Glomerular visceral epithelial cell (primary cell): ENCODE measurements around the gene DISP2.

Source experiments
- DNase-seq: peaks from one replicate; pipeline ENCODE4 v3.0.0-alpha.2; 2016; ENCODE audit errors: extremely low spot score

DISP2 gene

GRCh38 chr15:40344217-40344616, 13.8 kb upstream of the DISP2 start:
- DNase-seq = peak; percentile 40

DNA sequence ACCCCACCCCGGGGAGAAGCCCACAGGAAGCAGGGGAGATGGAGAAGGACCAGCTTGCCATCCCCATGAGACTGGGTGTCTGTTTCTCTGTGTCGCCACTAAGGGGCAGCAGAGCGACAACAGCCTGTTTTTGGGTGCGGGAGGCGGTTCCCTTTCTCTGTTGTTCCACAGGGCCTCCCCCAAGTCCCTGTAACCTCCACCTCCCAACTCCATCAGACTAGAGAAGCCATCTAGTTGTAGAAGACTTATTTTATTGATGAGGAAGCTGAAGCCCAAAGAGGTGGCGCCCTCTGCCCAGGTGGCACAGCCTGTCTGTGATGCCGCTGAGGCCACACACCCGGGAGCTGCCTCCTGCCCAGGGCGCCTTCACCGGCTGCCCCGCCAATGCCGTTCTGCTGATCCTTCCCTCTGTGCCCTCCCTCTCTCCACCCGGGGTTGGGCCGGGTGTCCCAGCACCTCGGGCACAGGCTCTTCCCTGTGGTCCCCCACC, 13.3 kb upstream of the DISP2 start:
- peak; percentile 57 for DNase-seq

DNA sequence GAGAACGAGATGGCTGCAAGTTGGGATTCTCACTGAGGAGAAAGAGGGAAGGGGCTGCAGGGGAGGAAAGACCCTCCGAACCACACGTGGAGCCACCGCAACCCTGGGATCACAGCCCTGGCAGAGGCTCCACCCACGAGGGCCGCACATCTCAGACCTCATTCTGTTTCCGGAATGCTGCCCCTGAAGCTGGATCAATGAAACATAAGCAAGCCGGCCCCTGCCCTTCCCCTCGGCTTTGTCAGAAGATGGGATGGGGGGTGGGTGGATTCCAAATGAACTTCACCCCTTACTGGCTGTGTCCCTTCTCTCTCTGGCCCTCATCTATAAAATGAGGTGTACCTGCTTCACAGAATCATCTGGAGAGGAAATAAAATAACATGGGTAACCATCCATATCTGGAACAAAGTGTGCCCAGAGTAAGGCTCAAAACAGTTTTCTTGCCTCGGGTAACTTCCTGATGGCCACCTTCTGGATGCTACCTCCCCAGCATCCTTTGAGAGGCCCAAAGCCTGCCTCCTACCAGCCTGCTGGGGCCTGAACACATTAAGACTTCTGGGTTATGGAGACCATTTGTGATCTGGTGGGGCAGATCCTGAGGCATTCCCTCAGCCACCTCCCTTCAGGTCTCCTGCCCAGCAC, 12.7 kb upstream of the DISP2 start:
- DNase-seq = no peak

DNA sequence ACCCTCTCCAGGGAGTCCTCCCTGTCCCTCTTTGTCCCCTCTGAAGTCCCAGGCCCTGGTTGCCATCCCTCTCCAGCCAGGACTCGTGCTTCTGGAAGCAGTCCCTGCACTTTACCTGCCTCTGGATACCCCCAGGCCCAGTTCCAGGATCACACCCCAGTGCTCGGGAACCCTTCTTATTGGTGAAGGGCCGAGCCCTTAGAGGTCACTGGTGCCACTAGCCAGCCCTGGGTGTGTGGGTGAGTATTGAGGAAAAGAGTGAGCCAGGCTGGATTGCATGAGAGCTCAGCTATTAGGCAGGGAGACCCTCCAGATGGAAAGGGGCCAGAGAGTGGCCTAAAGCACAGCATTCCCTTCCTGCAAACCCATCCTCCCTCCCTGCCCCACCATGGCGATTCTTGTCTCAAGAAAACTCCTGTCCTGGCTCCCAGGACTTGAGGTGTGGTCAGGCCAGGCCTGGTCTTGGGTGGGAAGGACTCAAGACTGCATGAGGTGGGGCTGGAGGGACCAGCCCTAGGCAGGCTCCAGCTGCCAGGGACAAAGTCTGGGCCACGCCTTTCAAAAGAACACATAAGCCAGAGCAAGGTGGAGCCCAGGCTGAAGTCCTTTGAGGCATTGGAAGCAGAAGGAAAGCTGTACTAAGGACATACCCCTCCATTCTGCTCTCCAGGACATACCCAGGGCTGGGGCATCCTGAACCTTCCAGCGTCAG, 12.0 kb upstream of the DISP2 start:
- no peak for DNase-seq

GRCh38 chr15:40346579-40347558, 11.2 kb upstream of the DISP2 start:
- DNase-seq = no peak

- DNase-seq = no peak
Measured at GRCh38 chr15:40347559-40348473, 10.2 kb upstream of the DISP2 start.

DNA sequence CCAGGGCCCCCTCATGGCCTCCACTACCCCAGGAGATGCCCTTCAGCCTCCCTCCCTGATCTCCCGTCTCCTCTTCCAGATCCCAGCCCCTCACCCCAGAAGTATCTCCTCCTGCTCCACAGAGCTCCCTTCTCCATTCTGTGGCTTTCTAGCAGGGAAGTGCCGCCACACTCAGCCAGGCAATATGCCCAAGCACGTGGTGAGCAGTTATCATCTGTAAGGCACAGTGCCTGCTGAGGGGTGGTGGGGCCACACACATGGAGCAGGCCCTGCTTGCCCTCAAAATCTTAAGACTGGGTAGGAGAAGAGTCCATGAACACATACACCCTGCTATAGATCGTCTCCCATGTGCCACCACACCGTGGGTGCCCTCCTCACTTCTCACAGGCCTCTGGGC, 9.5 kb upstream of the DISP2 start:
- DNase-seq = no peak

DNA sequence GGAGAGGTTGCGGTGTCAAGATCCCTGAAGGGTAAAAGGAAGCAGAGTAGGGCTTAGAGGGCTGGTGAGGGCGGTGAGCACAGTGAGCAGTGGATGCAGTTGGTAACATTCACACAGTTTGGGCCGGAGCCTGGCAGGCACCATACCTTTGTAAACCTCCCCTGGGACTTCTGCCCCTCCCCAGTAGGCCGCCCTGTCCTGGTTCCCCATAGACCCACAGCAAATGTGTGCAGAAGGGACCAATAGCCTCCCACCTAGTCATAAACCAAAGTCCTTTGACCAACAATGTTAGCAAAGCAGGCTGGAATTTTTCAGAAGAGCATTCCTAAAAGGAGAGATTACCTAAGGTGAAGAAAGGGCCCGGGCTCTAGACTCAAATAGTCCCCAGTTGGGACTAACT, 8.9 kb upstream of the DISP2 start:
- DNase-seq = no peak

GRCh38 chr15:40352281-40352901, 5.6 kb upstream of the DISP2 start:
- DNase-seq = no peak

DNA sequence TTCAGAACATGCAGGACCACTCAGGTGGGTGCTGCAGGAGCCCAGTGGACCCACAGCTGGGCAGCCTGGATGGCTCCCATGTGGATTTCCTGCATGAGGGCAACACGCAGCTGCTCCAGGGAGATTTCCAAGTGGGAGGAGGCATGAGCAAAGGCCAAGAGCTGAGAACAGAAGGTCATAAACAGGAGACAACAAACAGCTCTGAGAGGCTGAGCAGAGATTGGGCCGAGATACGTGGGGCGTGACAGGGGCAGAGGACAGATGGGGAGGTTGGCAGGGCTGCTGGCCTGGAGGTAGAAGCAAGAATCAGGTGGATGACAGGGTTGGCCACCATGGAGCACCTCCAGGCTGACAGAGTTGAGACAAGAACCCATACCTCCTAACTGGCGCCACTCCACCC, 4.3 kb upstream of the DISP2 start:
- DNase-seq = no peak

DNA sequence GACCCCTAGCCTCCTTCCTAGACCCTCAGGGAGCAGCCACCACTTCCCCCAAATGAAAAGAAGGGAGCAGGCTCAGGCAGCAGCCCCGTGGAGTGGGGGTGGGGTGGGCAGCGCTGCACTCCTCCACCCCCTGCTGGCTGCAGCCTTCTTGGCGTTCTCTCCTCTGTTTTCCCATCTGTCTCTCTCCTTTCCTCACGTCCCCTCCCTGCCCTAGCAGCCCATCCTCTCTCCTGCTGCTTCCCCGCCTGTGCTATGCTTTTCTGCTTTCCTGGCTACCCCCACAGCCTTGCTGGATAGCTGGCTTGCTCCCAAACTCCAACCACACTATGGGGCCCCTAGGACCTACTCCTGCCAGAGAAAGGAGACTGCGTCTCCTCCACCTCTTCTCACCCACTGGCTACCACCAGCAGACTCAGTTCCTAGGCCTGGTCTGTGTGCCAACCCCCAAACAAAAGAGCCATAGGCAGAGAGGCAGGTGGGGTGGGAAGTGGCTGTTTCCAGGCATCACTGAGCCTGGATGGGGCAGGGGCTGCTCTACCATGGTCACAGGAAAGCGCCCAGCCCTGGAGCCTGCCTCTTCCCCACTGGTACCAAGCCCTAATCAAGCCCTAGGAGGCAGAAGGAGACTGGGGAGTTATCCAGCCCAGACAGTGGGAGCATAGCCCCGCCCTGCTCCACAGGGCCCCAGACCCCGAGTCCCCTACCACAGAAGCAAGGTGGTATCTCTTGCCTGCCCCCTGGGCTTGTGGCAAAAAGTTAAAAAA, 3.4 kb upstream of the DISP2 start:
- peak; percentile 31 for DNase-seq

DNA sequence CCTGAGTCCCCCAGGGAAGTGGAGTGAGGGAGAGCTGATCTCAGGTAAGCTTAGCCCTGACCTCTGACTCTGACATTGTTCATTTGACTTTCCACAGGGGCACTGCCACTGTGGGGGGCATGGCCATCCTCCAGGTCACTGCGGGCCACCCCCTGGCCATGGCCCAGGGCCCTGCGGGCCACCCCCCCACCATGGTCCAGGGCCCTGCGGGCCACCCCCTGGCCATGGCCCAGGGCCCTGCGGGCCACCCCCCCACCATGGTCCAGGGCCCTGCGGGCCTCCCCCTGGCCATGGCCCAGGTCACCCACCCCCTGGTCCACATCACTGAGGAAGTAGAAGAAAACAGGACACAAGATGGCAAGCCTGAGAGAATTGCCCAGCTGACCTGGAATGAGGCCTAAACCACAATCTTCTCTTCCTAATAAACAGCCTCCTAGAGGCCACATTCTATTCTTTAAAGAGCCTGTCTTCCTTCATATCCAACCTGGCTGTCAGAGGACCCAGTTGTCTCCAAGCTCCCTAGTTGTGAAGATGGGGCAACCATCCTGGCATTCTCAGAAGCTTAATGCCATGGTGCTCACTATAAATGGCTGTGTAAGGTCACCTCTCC, 1.9 kb upstream of the DISP2 start:
- DNase-seq = no peak

DNA sequence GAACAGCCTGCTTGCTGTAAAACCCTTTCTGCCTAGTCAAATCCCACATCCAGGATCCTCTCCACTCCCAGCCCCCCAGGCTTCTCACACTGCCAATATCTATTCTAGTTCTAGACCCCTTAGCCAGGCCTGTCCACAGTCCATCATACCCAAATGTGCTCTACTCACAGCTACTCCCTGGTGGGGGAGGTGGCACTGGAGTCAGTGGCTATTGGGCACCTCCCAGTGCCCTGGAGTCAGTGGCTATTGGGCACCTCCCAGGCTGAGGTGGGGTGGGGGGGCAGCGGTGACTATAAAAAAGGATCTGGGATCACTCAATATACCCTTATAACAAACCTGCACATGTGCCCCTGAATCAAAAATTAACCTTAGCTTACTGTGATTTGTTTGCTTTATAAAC, 773 bp upstream of the DISP2 start:
- DNase-seq = no peak

DNA sequence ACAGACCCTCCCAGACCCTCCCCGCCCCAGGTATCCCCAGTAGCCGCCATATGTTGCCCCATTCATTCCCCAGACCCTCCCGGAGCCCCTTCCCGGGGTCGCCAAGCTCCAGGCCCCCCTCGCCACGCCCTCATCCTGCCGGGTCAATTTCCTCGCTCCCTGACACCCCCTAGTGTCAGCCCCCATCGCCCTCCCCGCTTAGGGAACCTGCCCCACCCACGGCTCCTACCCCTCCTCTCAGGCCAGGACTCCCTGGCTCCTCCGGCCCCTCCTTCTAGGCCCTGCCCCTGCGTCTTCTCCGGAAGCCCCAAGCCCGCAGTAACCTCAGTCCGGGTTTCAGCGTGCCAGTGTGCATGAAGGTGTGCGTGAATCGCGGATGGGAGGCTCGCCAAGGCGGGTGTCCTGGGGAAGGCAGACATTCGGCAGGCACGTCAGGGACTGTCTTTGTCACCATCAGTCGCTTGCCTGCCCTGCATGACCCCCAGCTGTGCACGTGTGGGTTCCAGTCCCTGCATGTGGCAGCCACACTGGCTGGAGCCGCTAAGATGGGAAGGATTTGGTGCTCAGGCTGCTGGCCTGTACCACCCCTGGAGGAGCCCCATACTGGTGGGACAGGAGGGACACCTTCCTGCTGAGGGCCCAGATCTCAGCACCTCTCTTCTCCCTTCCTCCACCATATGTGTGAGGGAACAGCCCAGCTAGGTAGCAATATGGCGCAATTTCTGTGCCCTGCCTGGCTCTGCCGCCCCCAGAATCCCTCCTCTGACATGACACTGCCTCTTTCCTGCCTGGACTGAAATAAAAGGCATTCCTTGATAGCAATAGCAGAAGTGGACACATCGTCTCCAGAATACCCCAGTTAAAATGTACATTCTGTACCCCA, 693 bp downstream of the DISP2 start:
- DNase-seq = peak; percentile 33

GRCh38 chr15:40360015-40360414, 2.0 kb downstream of the DISP2 start:
- no peak for DNase-seq

DNA sequence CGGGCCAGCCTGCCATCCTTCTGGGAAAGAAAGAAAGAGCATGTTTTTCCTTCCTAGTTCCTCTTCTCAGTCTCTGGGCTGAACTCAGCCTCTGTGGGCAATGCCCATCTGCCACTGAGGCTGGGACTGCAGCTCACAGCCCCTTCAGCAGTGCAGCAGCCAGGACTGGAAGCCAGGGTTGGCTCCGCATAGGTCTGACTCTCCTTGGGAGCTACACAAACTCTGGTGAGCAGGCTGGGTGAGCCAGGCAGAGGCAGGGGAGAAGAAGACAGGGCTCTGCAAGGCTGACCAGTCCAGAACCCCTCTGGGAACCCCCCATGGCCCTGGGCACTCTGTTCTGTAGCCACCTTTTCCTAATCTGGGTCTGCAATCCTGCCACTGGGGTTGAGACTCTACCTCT, 3.6 kb downstream of the DISP2 start:
- DNase-seq = no peak

GRCh38 chr15:40363611-40364010, 5.6 kb downstream of the DISP2 start:
- DNase-seq = no peak

GRCh38 chr15:40364251-40364650, 6.2 kb downstream of the DISP2 start:
- DNase-seq = no peak

- DNase-seq = no peak
Measured at GRCh38 chr15:40365016-40365415, 7.0 kb downstream of the DISP2 start.
